Measurements from ENCODE around the gene ITGAL.

- TF ChIP-seq, protein P1, sequence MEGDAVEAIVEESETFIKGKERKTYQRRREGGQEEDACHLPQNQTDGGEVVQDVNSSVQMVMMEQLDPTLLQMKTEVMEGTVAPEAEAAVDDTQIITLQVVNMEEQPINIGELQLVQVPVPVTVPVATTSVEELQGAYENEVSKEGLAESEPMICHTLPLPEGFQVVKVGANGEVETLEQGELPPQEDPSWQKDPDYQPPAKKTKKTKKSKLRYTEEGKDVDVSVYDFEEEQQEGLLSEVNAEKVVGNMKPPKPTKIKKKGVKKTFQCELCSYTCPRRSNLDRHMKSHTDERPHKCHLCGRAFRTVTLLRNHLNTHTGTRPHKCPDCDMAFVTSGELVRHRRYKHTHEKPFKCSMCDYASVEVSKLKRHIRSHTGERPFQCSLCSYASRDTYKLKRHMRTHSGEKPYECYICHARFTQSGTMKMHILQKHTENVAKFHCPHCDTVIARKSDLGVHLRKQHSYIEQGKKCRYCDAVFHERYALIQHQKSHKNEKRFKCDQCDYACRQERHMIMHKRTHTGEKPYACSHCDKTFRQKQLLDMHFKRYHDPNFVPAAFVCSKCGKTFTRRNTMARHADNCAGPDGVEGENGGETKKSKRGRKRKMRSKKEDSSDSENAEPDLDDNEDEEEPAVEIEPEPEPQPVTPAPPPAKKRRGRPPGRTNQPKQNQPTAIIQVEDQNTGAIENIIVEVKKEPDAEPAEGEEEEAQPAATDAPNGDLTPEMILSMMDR (IDR thresholded peaks at IDR 0.05) = no peak
- no peak for TF ChIP-seq POLR2A (IDR thresholded peaks at IDR 0.05)
Observed at GRCh38 chr16:30491744-30492308, 19.3 kb downstream of the ITGAL start.

Measured in testis (tissue), 2 donors.